ENCODE measurements around the gene AFF4. TPM values are rescaled to one million over a fixed set of nuclear protein-coding genes. Genes with fewer than 3 reads are reported as not detected.

The AFF4 gene
- total and polyA plus RNA-seq, 2 experiments from 2014 or later = 31.3 to 46.3 TPM

- H3K27me3 Mint-ChIP-seq (ENCODE audit: insufficient read depth, low read depth, poor library complexity) = peaks cover 4% of the 10 kb centered on the region
- no peak overlapping the region for H3K4me3 ChIP-seq
- TF ChIP-seq EZH2phosphoT487 (IDR thresholded peaks at IDR 0.05; ENCODE audit: unreplicated experiment) (no peak), ZNF331 (CRISPR knock-in tag; IDR thresholded peaks at IDR 0.05; ENCODE audit: low read depth) (no peak), ETS1 (IDR thresholded peaks at IDR 0.05) (no peak), CREB1 (CRISPR knock-in tag; IDR thresholded peaks at IDR 0.05; ENCODE audit: low read depth) (no peak), ZNF462 (CRISPR knock-in tag; IDR thresholded peaks at IDR 0.05) (no peak)
- H3K4me2 ChIP-seq = no peak overlapping the region
- no peaks in the 10 kb centered on the region for H3K27me3 ChIP-seq (ENCODE audit: insufficient read depth)
- H3K4me1 ChIP-seq (ENCODE audit: insufficient read depth) = peaks cover 3% of the 10 kb centered on the region; the same call in 1 of the 2 replicates
- H2AFZ ChIP-seq = no peak overlapping the region
- no peaks in the 10 kb centered on the region for H3F3A ChIP-seq (replicated peaks; ENCODE audit: low read depth)
- H3K4me3 Mint-ChIP-seq = no peak overlapping the region
- H3K27ac Mint-ChIP-seq = no peak overlapping the region
- ATAC-seq (no peak), DNase-seq (ENCODE audit: low spot score) (no peak)
- peaks cover 14% of the 10 kb centered on the region for H3K4me1 Mint-ChIP-seq
- H3K79me2 ChIP-seq (replicated peaks; ENCODE audit: insufficient read depth) = peaks cover 100% of the 10 kb centered on the region
- H3K36me3 ChIP-seq (ENCODE audit: insufficient read depth) = no peaks in the 10 kb centered on the region; the same call in 1 of the 2 replicates
- H4K20me1 ChIP-seq (replicated peaks; ENCODE audit: insufficient read depth) = peaks cover 44% of the 10 kb centered on the region
- no peaks in the 10 kb centered on the region for H3K9me2 ChIP-seq (ENCODE audit: insufficient read depth)
- peaks cover 15% of the 10 kb centered on the region for H3K36me3 Mint-ChIP-seq (ENCODE audit: low read depth)
- no peaks in the 10 kb centered on the region for H3K9me3 Mint-ChIP-seq
- no peak overlapping the region for H3K27ac ChIP-seq (ENCODE audit: low read depth)
Observed at GRCh38 chr5:132951897-132952296, 11.5 kb downstream of the AFF4 start.

Data from GM23338 (cell line).